GM18873 (cell line): Measurements from ENCODE around the gene IFNL4.
"Not testable (repeated sequence)": the region's sequence is repeated elsewhere in the genome, so short reads cannot be mapped to it uniquely, and the experiment has no call there.

Experiments used
- ATAC-seq: cut with Tn5 transposase; IDR thresholded peaks from one replicate; pipeline ENCODE4 v1.9.1; 2021; ENCODE audit warnings: mild to moderate bottlenecking, moderate library complexity, moderate number of reproducible peaks; ENCODE audit not compliant: unreplicated experiment, low FRiP score

IFNL4 gene

DNA sequence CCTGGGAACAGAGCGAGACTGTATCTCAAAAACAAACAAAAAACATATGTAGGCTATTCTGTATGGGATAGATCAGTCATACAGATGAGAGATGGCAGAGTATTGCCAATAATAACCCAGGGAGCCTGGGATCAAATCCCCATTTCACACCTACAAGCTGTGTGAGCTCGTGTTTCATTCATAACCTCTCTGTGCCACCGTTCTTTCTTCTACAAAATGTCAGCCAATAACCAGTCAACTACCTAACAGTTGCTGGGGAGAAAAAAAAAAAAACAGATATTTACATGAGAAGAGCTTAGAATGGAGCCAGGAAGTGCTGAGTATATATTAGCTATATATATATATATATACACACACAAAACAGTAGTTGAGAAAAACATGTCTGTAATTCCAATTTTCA is 13.0 kb upstream of the IFNL4 start:
- ATAC-seq, result no peak

GRCh38 chr19:39257227-39257626 is 8.6 kb upstream of the IFNL4 start:
- ATAC-seq, result no peak

DNA sequence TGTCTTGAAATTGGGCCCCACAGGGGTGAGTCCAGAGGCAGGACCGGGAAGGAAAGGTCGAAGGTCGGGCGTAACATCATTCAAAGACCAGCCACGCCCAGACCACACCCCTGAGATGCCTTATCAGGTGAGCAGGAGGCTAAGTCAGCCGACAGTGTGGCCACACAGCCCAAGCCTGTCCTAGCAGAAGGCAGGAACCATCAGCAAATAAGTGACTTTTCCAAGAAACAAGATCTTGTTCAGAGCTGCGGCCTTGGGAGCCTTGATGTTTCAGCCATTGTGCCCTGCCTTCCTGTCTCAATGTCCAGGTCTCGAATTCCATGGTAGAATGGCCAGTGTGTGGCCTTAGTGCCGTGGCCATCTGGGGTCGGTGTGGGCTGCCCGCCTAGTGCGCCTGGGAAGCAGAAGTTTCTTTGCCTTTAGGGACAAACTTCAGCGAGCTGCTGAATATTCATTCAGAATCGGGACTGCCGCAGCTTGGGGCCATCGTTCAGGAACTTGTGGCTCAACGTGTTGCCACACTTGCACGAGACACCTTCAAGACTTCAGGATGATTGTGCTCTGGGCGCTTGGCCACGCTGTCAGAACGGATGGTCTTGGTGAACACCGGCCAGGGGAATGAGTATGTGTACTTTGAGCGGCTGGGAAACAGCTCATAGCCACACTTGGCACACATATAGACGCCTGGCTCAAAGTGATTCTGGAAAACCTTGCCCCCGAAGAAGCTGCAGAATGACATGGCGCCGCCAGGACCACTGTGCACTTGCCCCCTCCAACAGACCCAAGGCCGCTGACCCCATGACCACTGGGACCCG is 6.1 kb upstream of the IFNL4 start:
- no peak for ATAC-seq

DNA sequence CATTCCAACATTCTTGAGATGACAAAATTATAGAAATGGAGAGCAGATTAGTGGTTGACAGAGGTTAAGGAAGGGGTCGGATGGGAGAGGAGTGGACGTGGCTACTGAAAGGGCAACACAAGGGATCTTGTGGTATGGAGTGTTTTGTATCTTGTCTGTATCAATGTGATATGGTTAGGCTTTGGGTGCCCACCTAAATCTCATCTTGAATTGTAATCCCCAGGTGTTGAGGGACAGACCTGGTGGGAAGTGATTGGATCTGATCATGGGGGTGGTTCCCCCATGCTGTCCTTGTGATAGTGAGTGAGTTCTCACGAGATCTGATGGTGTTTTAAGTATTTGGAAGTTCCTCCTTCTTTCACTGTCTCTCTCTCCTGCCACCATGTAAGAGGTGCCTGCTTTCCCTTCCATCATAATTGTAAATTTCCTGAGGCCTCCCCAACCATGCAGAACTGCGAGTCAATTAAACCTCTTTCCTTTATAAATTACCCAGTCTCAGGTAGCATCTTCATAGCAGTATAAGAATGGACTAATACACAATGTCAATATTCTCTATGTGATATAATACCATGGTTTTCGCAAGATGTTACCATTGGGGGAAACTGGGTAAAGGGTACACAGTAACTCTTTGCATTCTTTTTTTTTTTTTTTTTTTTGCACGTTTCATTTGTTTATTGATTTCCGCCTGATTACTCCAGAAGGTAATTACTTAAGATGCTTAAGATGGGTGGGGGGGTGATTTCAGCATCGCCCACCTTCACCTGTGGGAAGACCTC is 4.9 kb upstream of the IFNL4 start:
- no peak for ATAC-seq

GRCh38 chr19:39252458-39252857 is 3.8 kb upstream of the IFNL4 start:
- ATAC-seq, result no peak

- ATAC-seq, result no peak
These were observed 3.2 kb upstream of the IFNL4 start for GRCh38 chr19:39251846-39252245.

DNA sequence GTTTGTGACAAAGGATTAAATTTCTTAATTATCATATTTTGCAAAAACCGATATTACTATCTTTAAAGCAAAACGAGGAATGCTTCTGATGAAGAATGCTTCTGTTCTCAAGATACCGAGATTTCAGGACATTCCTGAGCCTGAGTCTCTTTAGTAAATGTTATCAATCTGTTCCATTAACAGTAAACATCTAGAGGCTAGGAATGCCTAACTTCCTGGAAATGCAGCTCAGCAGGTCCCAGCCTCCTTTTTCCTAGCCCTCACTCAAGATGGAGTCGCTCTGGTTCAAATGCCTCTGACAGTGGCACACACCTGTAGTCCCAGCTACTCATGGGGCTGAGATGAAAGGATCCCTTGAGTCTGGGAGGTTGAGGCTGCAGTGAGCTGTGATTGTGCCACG is 2.4 kb upstream of the IFNL4 start:
- no peak for ATAC-seq

DNA sequence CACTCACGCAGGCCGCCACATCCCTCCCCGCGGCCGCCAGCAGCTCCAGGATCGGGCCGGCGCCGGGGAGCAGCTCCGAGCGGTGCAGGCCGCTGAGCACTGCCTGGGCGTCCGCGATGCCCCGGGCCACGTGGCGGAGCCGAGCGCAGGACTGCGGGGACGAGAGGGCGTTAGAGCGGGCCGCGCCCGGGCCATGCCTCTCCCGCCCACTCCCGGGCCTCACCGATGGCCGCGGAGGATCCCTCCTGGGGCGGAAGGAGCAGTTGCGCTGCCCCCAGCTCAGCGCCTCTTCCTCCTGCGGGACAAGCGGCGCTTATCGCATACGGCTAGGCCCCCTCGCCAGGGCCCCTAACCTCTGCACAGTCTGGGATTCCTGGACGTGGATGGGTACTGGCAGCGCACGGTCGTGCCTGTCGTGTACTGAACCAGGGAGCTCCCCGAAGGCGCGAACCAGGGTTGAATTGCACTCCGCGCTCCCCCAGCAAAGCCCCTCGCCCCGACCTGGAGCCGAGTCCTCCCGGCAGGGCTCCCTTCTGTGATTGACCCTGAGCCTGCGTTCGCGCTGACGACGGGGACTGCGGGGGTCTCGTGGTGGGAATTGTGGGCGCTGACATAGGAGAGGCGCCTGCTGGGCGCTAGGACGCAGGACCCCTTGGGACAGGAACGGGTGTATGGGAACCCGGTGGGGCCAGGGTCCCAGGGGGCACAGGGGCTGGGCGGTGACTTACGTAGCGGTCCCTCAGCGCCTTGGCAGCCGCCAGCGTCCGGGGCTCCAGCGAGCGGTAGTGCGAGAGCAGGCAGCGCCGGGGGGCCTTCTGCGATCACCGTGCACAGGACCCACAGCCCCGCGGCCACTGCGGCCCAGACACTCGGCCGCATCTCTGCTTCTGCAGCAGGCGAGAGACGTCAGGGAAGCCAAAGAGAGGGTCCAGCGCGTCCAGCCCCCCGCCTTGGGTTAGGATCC is 673 bp downstream of the IFNL4 start:
- ATAC-seq, result no peak

- no peak for ATAC-seq
These were observed 1.5 kb downstream of the IFNL4 start for GRCh38 chr19:39246951-39247669.

GRCh38 chr19:39245166-39245565 is 3.5 kb downstream of the IFNL4 start:
- not testable (repeated sequence) for ATAC-seq

DNA sequence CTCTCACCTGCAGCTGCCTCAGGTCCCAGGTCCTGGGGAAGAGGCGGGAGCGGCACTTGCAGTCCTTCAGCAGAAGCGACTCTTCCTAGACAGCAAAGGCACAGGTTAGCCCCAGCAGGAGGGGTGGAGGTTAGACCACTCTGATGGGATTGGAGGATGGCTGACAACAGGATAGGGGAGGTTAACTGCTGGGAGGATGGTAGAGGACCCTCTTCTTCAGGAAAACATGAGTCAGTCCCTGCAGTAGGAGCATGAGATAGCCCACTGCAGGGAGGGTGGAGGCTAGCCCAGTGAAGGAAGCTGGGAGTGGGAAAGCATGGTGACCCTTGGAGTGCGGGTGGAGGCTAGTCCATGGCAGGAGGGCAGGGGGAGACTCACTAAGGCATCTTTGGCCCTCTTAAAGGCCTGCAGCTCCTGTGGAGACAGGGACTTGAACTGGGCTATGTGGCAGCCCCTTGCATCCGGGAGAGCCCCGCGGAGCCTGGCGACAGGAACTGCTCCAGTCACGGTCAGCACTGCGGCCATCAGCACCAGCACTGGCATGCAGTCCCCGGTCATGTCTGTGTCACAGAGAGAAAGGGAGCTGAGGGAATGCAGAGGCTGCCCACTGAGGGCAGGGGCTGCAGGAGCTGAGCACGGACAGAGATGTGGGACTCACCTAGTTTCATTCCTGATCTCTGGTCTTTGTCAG is 4.1 kb downstream of the IFNL4 start, which contains the start of gene IFNL3:
Gene IFNL3, minus strand, starts transcription at position 597 of the 691 bp plus-strand sequence. Its CDS starts 39 bp downstream, at position 558.
- ATAC-seq, result not testable (repeated sequence)

DNA sequence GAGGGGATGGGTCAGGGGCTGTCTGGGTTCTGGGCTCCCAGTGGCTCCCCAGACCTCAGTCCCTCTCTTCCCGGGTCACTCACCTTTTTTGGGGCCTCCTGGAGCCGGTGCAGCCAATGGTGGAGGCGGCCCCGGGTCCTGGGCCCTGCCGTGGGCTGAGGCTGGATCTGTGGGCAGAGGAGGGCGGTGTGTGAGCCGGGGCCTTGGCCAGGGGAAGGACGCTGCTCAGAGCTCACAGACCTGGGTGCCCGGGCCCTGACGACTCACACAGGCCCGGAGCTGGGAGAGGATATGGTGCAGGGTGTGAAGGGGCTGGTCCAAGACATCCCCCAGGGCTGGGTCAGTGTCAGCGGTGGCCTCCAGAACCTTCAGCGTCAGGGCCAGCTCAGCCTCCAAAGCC is 4.9 kb downstream of the IFNL4 start:
- ATAC-seq, result not testable (repeated sequence)

- no peak for ATAC-seq
These were observed 8.2 kb downstream of the IFNL4 start for GRCh38 chr19:39240421-39240820.

GRCh38 chr19:39238944-39239343 is 9.7 kb downstream of the IFNL4 start:
- no peak for ATAC-seq

DNA sequence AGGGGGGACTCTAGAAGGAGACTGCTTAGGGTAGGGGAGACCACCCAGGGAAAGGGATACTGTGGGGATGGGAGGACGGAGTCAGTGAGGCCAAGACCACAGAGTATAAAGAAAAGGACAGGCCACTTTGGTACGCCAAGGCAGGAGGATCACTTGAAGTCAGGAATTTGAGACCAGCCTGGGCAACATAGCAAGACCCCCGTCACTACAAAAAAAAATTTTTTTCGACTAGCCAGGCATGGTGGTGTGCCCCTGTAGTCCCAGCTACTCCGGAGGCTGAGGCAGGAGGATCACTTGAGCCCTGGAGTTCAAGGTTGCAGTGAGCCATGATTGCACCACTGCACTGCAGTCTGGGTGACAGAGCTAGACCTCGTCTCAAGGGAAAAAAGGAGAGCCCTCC is 10.4 kb downstream of the IFNL4 start:
- no peak for ATAC-seq

DNA sequence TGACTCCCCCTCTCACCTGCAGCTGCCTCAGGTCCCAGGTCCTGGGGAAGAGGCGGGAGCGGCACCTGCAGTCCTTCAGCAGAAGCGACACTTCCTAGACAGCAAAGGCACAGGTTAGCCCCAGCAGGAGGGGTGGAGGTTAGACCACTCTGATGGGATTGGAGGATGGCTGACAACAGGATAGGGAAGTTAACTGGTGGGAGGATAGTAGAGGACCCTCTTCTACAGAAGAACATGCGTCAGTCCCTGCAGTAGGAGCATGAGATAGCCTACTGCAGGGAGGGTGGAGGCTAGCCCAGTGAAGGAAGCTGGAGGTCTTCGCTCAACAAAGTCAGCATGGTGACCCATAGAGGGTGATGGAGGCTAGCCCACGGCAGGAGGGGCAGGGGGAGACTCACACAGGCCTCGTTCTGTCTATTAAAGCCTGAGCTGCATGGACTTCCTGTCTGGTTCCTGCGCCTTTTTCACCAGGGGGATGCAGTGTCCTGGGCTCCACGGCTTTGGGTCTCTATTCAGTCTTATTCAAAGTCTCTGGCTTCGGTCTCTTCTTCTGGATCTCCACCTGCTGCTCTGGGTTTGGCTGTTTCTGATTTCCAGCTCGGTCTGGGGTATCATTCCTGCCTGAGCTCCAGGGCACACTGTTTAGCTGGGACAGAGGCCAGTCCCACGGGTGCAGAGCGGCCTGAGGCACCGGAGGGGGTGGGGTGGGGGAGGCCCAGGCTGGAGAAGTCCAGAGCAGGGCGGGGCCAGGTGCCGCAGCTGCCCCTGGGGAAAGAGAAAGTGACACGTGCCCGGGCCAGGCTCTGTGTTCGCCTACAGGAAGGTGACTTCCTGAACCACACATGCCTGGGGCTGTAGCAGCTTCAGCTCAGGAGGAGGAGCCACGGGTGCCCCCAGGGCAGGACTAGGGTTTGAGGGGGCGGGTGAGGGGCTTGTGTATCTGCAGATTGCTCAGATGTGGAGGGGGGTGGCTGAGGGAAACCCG is 11.2 kb downstream of the IFNL4 start:
- ATAC-seq, result no peak

DNA sequence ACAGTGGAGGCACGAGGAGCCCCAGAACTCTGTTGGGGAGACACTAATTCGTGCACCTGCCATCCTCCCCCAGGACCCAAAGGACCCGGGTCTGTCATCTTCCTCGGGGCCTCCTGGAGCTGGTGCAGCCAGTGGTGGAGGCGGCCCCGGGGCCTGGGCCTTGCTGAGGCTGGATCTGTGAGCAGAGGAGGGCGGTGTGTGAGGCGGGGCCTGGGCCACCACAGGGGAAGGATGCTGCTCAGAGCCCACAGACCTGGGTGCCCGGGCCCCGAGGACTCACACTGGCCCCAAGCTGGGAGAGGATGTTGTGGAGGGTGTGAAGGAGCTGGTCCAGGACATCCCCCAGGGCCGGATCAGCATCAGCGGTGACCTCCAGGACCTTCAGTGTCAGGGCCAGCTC is 12.1 kb downstream of the IFNL4 start:
- ATAC-seq, result no peak

- ATAC-seq, result no peak
These were observed 15.9 kb downstream of the IFNL4 start for GRCh38 chr19:39232708-39233107.
